ENCODE measurements around the gene FUT9. TPM values are rescaled to one million over a fixed set of nuclear protein-coding genes. Genes with fewer than 3 reads are reported as not detected.
"Not testable (repeated sequence)": the region's sequence is repeated elsewhere in the genome, so short reads cannot be mapped to it uniquely, and the experiment has no call there.

Gene FUT9
- total RNA-seq, 1 donor from 2014 or later = not detected

DNA sequence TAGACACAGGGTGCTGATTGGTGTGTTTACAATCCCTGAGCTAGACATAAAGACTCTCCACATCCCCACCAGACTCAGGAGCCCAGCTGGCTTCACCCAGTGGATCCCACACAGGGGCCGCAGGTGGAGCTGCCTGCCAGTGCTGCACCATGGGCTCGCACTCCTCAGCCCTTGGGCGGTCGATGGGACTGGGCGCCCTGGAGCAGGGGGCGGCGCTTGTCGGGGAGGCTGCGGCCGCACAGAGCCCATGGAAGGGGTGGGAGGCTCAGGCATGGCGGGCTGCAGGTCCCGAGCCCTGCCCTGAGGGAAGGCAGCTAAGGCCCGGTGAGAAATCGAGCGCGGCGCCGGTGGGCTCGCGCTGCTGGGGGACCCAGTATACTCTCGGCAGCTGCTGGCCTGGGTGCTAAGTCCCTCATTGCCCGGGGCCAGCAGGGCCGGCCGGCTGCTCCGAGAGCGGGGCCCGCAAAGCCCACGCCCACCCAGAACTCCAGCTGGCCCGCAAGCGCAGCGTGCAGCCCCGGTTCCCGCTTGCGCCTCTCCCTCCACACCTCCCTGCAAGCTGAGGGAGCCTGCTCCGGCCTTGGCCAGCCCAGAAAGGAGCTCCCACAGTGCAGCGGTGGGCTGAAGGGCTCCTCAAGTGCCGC is 245.1 kb downstream of the FUT9 start:
- DNase-seq (ENCODE audit: extremely low read depth, low read depth, low spot score) = not testable (repeated sequence)

Measured in glomerular endothelial cell (primary cell).